A673 (cell line): ENCODE data around the gene CHML. TPM values are rescaled to one million over a fixed set of nuclear protein-coding genes. Genes with fewer than 3 reads are reported as not detected.

Experiments
- BruUV-seq: library from RNA; stranded (reverse); fragments of 400-500 nt; replicated peaks from 2 replicates; lab custom pipeline; 2021; lab: Mats Ljungman, UMichigan
- CTCF ChIA-PET: fragments of 300-600 bp; sonication (Branson Sonifier 250); formaldehyde crosslinking; loops from one replicate; lab custom pipeline; 2022; ENCODE audit warnings: antibody characterized with exemption; lab: Charles Lee
- POLR2A ChIA-PET: fragments of 300-600 bp; sonication (Branson Sonifier 250); formaldehyde crosslinking; loops from one replicate; lab custom pipeline; 2022; ENCODE audit warnings: antibody characterized with exemption; ENCODE audit not compliant: low non-redundant PET; lab: Charles Lee
- DNase-seq: peaks from one replicate; pipeline ENCODE4 v3.0.0-alpha.2; 2015; ENCODE audit warnings: low spot score
- H3K27ac ChIP-seq: fragments of 200-600 bp; sonication (generic); 2 replicates; pipeline ENCODE4 v1.5.1; 2016; ENCODE audit warnings: mixed run types, low read depth, mild to moderate bottlenecking, mixed read lengths, antibody characterized with exemption, low read length; ENCODE audit not compliant: poor library complexity, severe bottlenecking
- H3K27me3 ChIP-seq: fragments of 200-600 bp; sonication (generic); replicated peaks from 2 replicates; pipeline ENCODE4 v1.6.1; 2017; ENCODE audit warnings: mixed run types, low read depth, mild to moderate bottlenecking, mixed read lengths, antibody characterized with exemption, low read length; ENCODE audit not compliant: insufficient read depth, poor library complexity
- H3K36me3 ChIP-seq: fragments of 200-600 bp; sonication (generic); 2 replicates; pipeline ENCODE4 v1.6.1; 2016; ENCODE audit warnings: mixed run types, mild to moderate bottlenecking, mixed read lengths, antibody characterized with exemption, low read length; ENCODE audit not compliant: insufficient read depth, poor library complexity, severe bottlenecking
- H3K4me1 ChIP-seq: fragments of 200-600 bp; sonication (generic); 2 replicates; pipeline ENCODE4 v1.6.1; 2017; ENCODE audit warnings: mixed run types, mild to moderate bottlenecking, mixed read lengths, antibody characterized with exemption, low read length; ENCODE audit not compliant: insufficient read depth, poor library complexity, severe bottlenecking
- H3K4me3 ChIP-seq: fragments of 200-600 bp; sonication (generic); 2 replicates; pipeline ENCODE4 v1.5.1; 2016; ENCODE audit warnings: low read depth, mixed run types, mild to moderate bottlenecking, mixed read lengths, low read length; ENCODE audit not compliant: poor library complexity, severe bottlenecking
- H3K9me3 ChIP-seq: fragments of 200-600 bp; sonication (generic); 2 replicates; pipeline ENCODE4 v1.6.1; 2016; ENCODE audit warnings: mixed run types, low read depth, mild to moderate bottlenecking, mixed read lengths, antibody characterized with exemption, low read length; ENCODE audit not compliant: poor library complexity, severe bottlenecking
- CTCF ChIP-seq: fragments of 300-800, 200-600 bp; sonication (generic); conservative IDR thresholded peaks from 2 replicates; pipeline ENCODE4 v1.5.1; 2017; ENCODE audit warnings: low read depth, mild to moderate bottlenecking, antibody characterized with exemption, low read length, moderate library complexity, mixed read lengths
- EZH2 ChIP-seq: fragments of 200-600 bp; sonication (generic); IDR thresholded peaks from 2 replicates; pipeline ENCODE4 v1.6.1; 2017; ENCODE audit warnings: borderline replicate concordance, low read depth, mild to moderate bottlenecking, mixed read lengths, antibody characterized with exemption, low read length; ENCODE audit not compliant: poor library complexity, severe bottlenecking
- intact Hi-C: fragments of 100-400 bp; cut with micrococcal nuclease; formaldehyde crosslinking; loops from one replicate; pipeline ENCODE4 v1.10.0; 2022; ENCODE audit not compliant: unreplicated experiment
- total RNA-seq: library from RNA; stranded (reverse); gene quantifications from 2 replicates; pipeline ENCODE4 v1.2.3, GENCODE V29; 2021

The CHML gene
- total RNA-seq, 1 experiment from 2014 or later, result 11.9 TPM

- H3K4me3 ChIP-seq, result no peak overlapping the region
- H3K27me3 ChIP-seq, result no peaks in the 10 kb centered on the region
- ChIA-PET CTCF (interaction anchor here (0.7 kb wide), 1 partner anchor 24 kb away, joined by 5 read pairs; no protein-coding TSS in a partner anchor), POLR2A (no interaction called here)
- no peaks in the 10 kb centered on the region for H3K9me3 ChIP-seq
- H3K4me1 ChIP-seq, result no peaks in the 10 kb centered on the region
- H3K27ac ChIP-seq, result no peak overlapping the region
- no TSS peak for BruUV-seq
- H3K36me3 ChIP-seq, result no peaks in the 10 kb centered on the region
- intact Hi-C loops, result loop anchor here (5.0 to 10.0 kb wide), 2 partner anchors 221 to 403 kb away; no protein-coding TSS in a partner anchor
- no peak for TF ChIP-seq EZH2
- no peak for TF ChIP-seq CTCF
- DNase-seq, result no peak
Observed at GRCh38 chr1:241611736-241612135, 28.4 kb downstream of the CHML start.

GRCh38 chr1:241611063-241611462, 29.1 kb downstream of the CHML start:
- Histone ChIP-seq H3K4me1 (no peaks in the 10 kb centered on the region), H3K36me3 (no peaks in the 10 kb centered on the region), H3K9me3 (no peaks in the 10 kb centered on the region), H3K27ac (no peak overlapping the region), H3K4me3 (no peak overlapping the region), H3K27me3 (no peaks in the 10 kb centered on the region)
- DNase-seq, result peak; percentile 69
- no TSS peak for BruUV-seq
- TF ChIP-seq EZH2 (no peak), CTCF (peak; percentile 56)
- CTCF ChIA-PET, result interaction anchor here (1.4 kb wide), 1 partner anchor 16 kb away, joined by 5 read pairs; no protein-coding TSS in a partner anchor
- intact Hi-C loops, result loop anchor here (5.0 to 10.0 kb wide), 2 partner anchors 221 to 404 kb away; no protein-coding TSS in a partner anchor
- POLR2A ChIA-PET, result no interaction called here

GRCh38 chr1:241610056-241610815, 29.9 kb downstream of the CHML start:
- intact Hi-C loops, result loop anchor here (5.0 to 10.0 kb wide), 2 partner anchors 222 to 405 kb away; no protein-coding TSS in a partner anchor
- ChIA-PET POLR2A (no interaction called here), CTCF (interaction anchor here (1.4 kb wide), 1 partner anchor 17 kb away, joined by 5 read pairs; no protein-coding TSS in a partner anchor)
- Histone ChIP-seq H3K27ac (no peak overlapping the region), H3K36me3 (no peaks in the 10 kb centered on the region), H3K4me1 (no peaks in the 10 kb centered on the region), H3K27me3 (no peaks in the 10 kb centered on the region), H3K9me3 (no peaks in the 10 kb centered on the region), H3K4me3 (no peak overlapping the region)
- TF ChIP-seq CTCF (no peak), EZH2 (no peak)
- no TSS peak for BruUV-seq
- DNase-seq, result peak; percentile 29
